ENCODE data around the gene SMARCC1.

DNA sequence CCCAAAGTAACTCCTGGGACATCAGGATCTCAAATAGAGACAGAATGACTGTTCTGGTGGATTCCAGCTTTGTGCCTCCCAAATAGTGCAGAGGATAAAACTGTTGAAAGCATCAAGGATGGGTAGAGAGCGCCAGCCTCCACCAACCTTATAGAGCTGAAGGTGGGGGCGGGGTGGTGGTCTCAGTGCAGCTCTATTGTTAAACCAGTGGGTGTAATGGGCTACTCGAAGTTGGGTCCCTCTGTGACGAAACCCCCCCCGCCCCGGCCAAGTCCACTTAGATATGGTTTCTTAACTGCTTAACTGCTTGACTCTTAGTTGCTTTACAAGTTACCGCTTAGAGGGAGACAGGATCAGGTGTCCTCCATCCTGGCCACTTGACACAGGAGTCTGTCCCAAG, 43.9 kb upstream of the SMARCC1 start:
- TF ChIP-seq, protein P1, sequence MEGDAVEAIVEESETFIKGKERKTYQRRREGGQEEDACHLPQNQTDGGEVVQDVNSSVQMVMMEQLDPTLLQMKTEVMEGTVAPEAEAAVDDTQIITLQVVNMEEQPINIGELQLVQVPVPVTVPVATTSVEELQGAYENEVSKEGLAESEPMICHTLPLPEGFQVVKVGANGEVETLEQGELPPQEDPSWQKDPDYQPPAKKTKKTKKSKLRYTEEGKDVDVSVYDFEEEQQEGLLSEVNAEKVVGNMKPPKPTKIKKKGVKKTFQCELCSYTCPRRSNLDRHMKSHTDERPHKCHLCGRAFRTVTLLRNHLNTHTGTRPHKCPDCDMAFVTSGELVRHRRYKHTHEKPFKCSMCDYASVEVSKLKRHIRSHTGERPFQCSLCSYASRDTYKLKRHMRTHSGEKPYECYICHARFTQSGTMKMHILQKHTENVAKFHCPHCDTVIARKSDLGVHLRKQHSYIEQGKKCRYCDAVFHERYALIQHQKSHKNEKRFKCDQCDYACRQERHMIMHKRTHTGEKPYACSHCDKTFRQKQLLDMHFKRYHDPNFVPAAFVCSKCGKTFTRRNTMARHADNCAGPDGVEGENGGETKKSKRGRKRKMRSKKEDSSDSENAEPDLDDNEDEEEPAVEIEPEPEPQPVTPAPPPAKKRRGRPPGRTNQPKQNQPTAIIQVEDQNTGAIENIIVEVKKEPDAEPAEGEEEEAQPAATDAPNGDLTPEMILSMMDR (conservative IDR thresholded peaks at IDR 0.05; ENCODE audit: low read length): no peak
- no peak for TF ChIP-seq EZH2phosphoT487 (IDR thresholded peaks at IDR 0.05; ENCODE audit: borderline replicate concordance)

All from Loucy (cell line).